Hepatocyte (in vitro differentiated cells): Measurements from ENCODE around the gene ANKS1B.

Experiments used
- EZH2 ChIP-seq: fragments of 200-600 bp; sonication (generic); IDR thresholded peaks from 2 replicates; pipeline ENCODE4 v1.6.1; 2016; ENCODE audit warnings: antibody characterized with exemption, mild to moderate bottlenecking, borderline replicate concordance
- TF ChIP-seq, protein P1 (sequence below): fragments of 200-600 bp; sonication (generic); IDR thresholded peaks from 2 replicates; pipeline ENCODE4 v1.5.1; 2016; ENCODE audit warnings: antibody characterized with exemption, mild to moderate bottlenecking; ENCODE audit not compliant: poor library complexity

DNA sequence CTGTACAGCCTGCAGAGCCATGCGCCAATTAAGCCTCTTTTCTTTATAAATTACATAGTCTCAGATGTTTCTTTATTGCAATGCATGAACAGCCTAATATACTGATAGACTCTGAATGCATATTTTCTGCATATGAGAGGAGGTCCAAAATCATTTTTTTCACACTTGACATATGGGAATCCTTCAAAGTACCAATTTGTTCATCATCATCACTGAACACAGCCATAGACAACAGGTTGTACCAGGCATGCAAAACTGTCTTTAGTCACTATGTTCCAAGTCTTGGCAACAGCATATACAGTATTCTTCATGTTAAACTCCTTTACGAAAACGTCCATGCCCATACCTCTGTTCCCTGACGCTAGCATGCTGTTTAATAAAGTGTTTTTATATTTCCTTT lies 807.9 kb downstream of the ANKS1B start:
- TF ChIP-seq, protein P1, sequence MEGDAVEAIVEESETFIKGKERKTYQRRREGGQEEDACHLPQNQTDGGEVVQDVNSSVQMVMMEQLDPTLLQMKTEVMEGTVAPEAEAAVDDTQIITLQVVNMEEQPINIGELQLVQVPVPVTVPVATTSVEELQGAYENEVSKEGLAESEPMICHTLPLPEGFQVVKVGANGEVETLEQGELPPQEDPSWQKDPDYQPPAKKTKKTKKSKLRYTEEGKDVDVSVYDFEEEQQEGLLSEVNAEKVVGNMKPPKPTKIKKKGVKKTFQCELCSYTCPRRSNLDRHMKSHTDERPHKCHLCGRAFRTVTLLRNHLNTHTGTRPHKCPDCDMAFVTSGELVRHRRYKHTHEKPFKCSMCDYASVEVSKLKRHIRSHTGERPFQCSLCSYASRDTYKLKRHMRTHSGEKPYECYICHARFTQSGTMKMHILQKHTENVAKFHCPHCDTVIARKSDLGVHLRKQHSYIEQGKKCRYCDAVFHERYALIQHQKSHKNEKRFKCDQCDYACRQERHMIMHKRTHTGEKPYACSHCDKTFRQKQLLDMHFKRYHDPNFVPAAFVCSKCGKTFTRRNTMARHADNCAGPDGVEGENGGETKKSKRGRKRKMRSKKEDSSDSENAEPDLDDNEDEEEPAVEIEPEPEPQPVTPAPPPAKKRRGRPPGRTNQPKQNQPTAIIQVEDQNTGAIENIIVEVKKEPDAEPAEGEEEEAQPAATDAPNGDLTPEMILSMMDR, result no peak
- no peak for TF ChIP-seq EZH2
